Ureter (tissue), 1 donor: ENCODE results near the gene FIBP. TPM values are rescaled to one million over a fixed set of nuclear protein-coding genes. Genes with fewer than 3 reads are reported as not detected.

Experiments used
- DNase-seq: peaks from one replicate; pipeline ENCODE4 v3.0.0-alpha.2; 2020; ENCODE audit warnings: low spot score
- total RNA-seq: library from RNA; stranded (reverse); gene quantifications from one replicate; pipeline ENCODE4 v1.2.4, GENCODE V29; 2023
- donor health status: DM: yes; HTN: yes; CAD: no.

FIBP gene
- total RNA-seq: 60.2 TPM

GRCh38 chr11:65888163-65888814 lies at the start of gene FIBP:
Gene FIBP, minus strand, starts transcription at chr11:65888471. Its CDS starts 53 bp downstream, at chr11:65888418.
- peak; percentile 98 for DNase-seq

- DNase-seq: no peak
Observed at GRCh38 chr11:65937766-65938165, 49.5 kb upstream of the FIBP start.

- DNase-seq: no peak
Observed at GRCh38 chr11:65934014-65934413, 45.7 kb upstream of the FIBP start.

- DNase-seq: no peak
Observed at GRCh38 chr11:65932558-65932919, 44.3 kb upstream of the FIBP start.

GRCh38 chr11:65931773-65932557 lies 43.7 kb upstream of the FIBP start:
- no peak for DNase-seq

GRCh38 chr11:65928667-65929066 lies 40.4 kb upstream of the FIBP start:
- DNase-seq: no peak

GRCh38 chr11:65927904-65928397 lies 39.7 kb upstream of the FIBP start:
- no peak for DNase-seq

GRCh38 chr11:65925397-65925796 lies 37.1 kb upstream of the FIBP start:
- DNase-seq: no peak

- no peak for DNase-seq
Observed at GRCh38 chr11:65922565-65922964, 34.3 kb upstream of the FIBP start.

- DNase-seq: no peak
Observed at GRCh38 chr11:65921876-65922275, 33.6 kb upstream of the FIBP start.

GRCh38 chr11:65921033-65921555 lies 32.8 kb upstream of the FIBP start:
- no peak for DNase-seq

GRCh38 chr11:65920372-65920802 lies 32.1 kb upstream of the FIBP start:
- DNase-seq: peak; percentile 49

GRCh38 chr11:65919573-65920371 lies 31.5 kb upstream of the FIBP start:
- peak; percentile 67 for DNase-seq

- DNase-seq: peak; percentile 99
Observed at GRCh38 chr11:65919141-65919572, 30.9 kb upstream of the FIBP start, which contains the start of gene DRAP1. Gene DRAP1, plus strand, starts transcription at chr11:65919426. Its CDS starts 76 bp downstream, at chr11:65919502.

- DNase-seq: peak; percentile 69
Observed at GRCh38 chr11:65918211-65919140, 30.2 kb upstream of the FIBP start, which contains the start of gene C11orf68. Gene C11orf68, minus strand, starts transcription at chr11:65919062. Its CDS starts 31 bp downstream, at chr11:65919031.

GRCh38 chr11:65917434-65918210 lies 29.4 kb upstream of the FIBP start:
- DNase-seq: peak; percentile 57

GRCh38 chr11:65917077-65917433 lies 28.8 kb upstream of the FIBP start:
- DNase-seq: no peak

- DNase-seq: no peak
Observed at GRCh38 chr11:65916391-65916790, 28.1 kb upstream of the FIBP start.

GRCh38 chr11:65915821-65916251 lies 27.6 kb upstream of the FIBP start:
- DNase-seq: peak; percentile 89
